ENCODE measurements around the gene TTL. TPM values are rescaled to one million over a fixed set of nuclear protein-coding genes. Genes with fewer than 3 reads are reported as not detected.
"Not testable (repeated sequence)": the region's sequence is repeated elsewhere in the genome, so short reads cannot be mapped to it uniquely, and the experiment has no call there.

Gene TTL
- total RNA-seq, 1 experiment from 2014 or later: 58.9 TPM

DNA sequence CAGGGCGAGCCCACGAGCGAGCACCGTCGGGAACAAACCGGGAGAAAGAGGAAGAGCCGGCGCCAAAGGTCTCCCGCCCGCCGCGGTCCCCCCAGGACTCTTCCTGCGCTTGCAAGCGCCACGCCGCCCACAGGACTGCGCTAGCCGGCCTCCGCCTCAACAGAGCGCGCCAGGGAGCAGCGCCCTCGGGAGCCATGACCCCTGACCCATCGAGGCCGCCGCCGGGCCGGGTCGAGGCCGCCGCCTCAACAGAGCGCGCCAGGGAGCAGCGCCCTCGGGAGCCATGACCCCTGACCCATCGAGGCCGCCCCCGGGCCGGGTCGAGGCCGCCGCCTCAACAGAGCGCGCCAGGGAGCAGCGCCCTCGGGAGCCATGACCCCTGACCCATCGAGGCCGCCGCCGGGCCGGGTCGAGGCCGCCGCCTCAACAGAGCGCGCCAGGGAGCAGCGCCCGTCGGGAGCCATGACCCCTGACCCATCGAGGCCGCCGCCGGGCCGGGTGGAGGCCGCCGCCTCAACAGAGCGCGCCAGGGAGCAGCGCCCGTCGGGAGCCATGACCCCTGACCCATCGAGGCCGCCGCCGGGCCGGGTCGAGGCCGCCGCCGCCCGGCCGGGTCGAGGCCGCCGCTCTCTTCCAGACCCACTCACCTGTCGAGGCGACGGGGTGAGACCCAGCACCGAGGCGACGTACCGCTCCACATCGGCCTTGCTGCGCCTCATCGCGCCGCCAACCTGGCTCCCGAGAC lies 49.0 kb upstream of the TTL start:
- not testable (repeated sequence) for H3K23ac ChIP-seq (ENCODE audit: insufficient read length, low read depth, low read length); H2BK120ac ChIP-seq (ENCODE audit: low read depth, low read length, poor library complexity, severe bottlenecking); H3K27me3 Mint-ChIP-seq (ENCODE audit: low read depth); H3K4me2 ChIP-seq (ENCODE audit: insufficient read depth, insufficient read length, low read length); H3T11ph ChIP-seq (ENCODE audit: low read length); H2BK20ac ChIP-seq (ENCODE audit: low read depth, low read length, poor library complexity, severe bottlenecking); H3K27ac ChIP-seq (ENCODE audit: insufficient read length, low read depth, low read length); H3K18ac ChIP-seq (ENCODE audit: insufficient read length, low read depth, low read length); H2AK5ac ChIP-seq (ENCODE audit: insufficient read length, low read length); H2BK15ac ChIP-seq (ENCODE audit: low read depth, low read length); H2BK5ac ChIP-seq (ENCODE audit: insufficient read length, low read length); H3K14ac ChIP-seq (ENCODE audit: insufficient read depth, low read length); H3K4ac ChIP-seq (ENCODE audit: low read depth, low read length); H3K36me3 Mint-ChIP-seq (ENCODE audit: insufficient read depth in 1 of 3, low read depth in 3 of 3); H3K27me3 ChIP-seq (ENCODE audit: insufficient read depth, low read length); H4K91ac ChIP-seq (ENCODE audit: insufficient read length, low read depth, low read length); H3K56ac ChIP-seq (ENCODE audit: insufficient read length, low read depth, low read length); H3K9me3 ChIP-seq (ENCODE audit: control insufficient read depth, low read depth, low read length); DNase-seq; H3K27ac Mint-ChIP-seq; H4K8ac ChIP-seq (replicated peaks; ENCODE audit: insufficient read length, low read depth, low read length); H3K9me3 Mint-ChIP-seq; H4K5ac ChIP-seq (ENCODE audit: insufficient read length, low read depth, low read length); H3K79me1 ChIP-seq (ENCODE audit: insufficient read depth, low read depth, low read length, poor library complexity, severe bottlenecking); H3K23me2 ChIP-seq (ENCODE audit: insufficient read length, low read depth, low read length, poor library complexity, severe bottlenecking); H2BK12ac ChIP-seq (ENCODE audit: insufficient read length, low read depth, low read length); H3K9ac ChIP-seq (ENCODE audit: extremely low read depth, insufficient read length, low read length); H3K4me1 ChIP-seq (ENCODE audit: insufficient read depth, low read length); H3K79me2 ChIP-seq (ENCODE audit: insufficient read depth, low read length); H4K20me1 ChIP-seq (ENCODE audit: control insufficient read depth, insufficient read depth, insufficient read length); H2AFZ ChIP-seq (ENCODE audit: low read length); H3K4me1 Mint-ChIP-seq
- peak overlapping the region in 1 of 2 experiments; percentile 57; a peak in 2 of 5 replicates for H3K4me3 Mint-ChIP-seq
- no CpG with 5 or more reads among the region's 98 CpGs for WGBS (ENCODE audit: extremely low coverage, insufficient read length, low lambda C conversion rate)

Measured in H9 (cell line).